K562 (cell line): Measurements from ENCODE around the gene CBLL1. TPM values are rescaled to one million over a fixed set of nuclear protein-coding genes. Genes with fewer than 3 reads are reported as not detected.
A peak's percentile ranks its signal among the peaks of the same experiment; 100 is the strongest.

Experiments used
- ATF7 ChIP-seq: fragments of 450-650 bp; IDR thresholded peaks from 2 replicates; pipeline ENCODE4 v1.7.1; 2014; ENCODE audit warnings: mild to moderate bottlenecking, moderate library complexity
- BDP1 ChIP-seq: IDR thresholded peaks from 3 replicates; pipeline ENCODE4 v1.6.1; 2011; ENCODE audit not compliant: insufficient read length, insufficient read depth
- ESRRA ChIP-seq: fragments of 450-650 bp; IDR thresholded peaks from 2 replicates; pipeline ENCODE4 v1.6.1; 2014; ENCODE audit warnings: low read depth, mild to moderate bottlenecking, moderate library complexity, borderline replicate concordance
- FOSL1 ChIP-seq: fragments of 200-800 bp; sonication (Bioruptor generic); conservative IDR thresholded peaks from 2 replicates; pipeline ENCODE4 v1.6.1; 2016; ENCODE audit warnings: missing genetic modification characterization, missing compliant biosample characterization
- IRF1 ChIP-seq: sonication (generic); formaldehyde crosslinking; IDR thresholded peaks from 2 replicates; pipeline ENCODE4 v1.8.0; 2022; ENCODE audit warnings: missing genetic modification reagents, mild to moderate bottlenecking, borderline replicate concordance
- KAT7 ChIP-seq: sonication (generic); formaldehyde crosslinking; IDR thresholded peaks from 2 replicates; pipeline ENCODE4 v1.8.0; 2022; ENCODE audit warnings: missing genetic modification reagents, mild to moderate bottlenecking, borderline replicate concordance
- KHSRP ChIP-seq: fragments of 450-650 bp; IDR thresholded peaks from 2 replicates; pipeline ENCODE4 v1.6.1; 2017
- MAX ChIP-seq: sonication (generic); formaldehyde crosslinking; IDR thresholded peaks from 2 replicates; pipeline ENCODE4 v1.9.0; 2022; ENCODE audit warnings: mild to moderate bottlenecking, missing genetic modification reagents
- MTA1 ChIP-seq: fragments of 450-650 bp; IDR thresholded peaks from 2 replicates; pipeline ENCODE4 v1.6.1; 2017; ENCODE audit warnings: borderline replicate concordance
- NFE2L1 ChIP-seq: fragments of 450-650 bp; IDR thresholded peaks from 2 replicates; pipeline ENCODE4 v1.6.1; 2016; ENCODE audit warnings: missing genetic modification characterization, low read depth, mild to moderate bottlenecking, missing compliant biosample characterization, moderate library complexity, borderline replicate concordance
- NR2F6 ChIP-seq: fragments of 450-650 bp; formaldehyde crosslinking; IDR thresholded peaks from 2 replicates; pipeline ENCODE4 v1.4.0; 2020; ENCODE audit warnings: mild to moderate bottlenecking
- NUFIP1 ChIP-seq: fragments of 450-650 bp; IDR thresholded peaks from 2 replicates; pipeline ENCODE4 v1.6.1; 2018; ENCODE audit not compliant: partially characterized antibody
- OTX1 ChIP-seq: fragments of 450-650 bp; formaldehyde crosslinking; IDR thresholded peaks from 2 replicates; pipeline ENCODE4 v1.4.0; 2022; ENCODE audit warnings: mild to moderate bottlenecking
- PHB ChIP-seq: fragments of 250-450 bp; sonication (Bioruptor Pico); IDR thresholded peaks from 2 replicates; pipeline ENCODE4 v1.5.0; 2021
- PTBP1 ChIP-seq: fragments of 200-400 bp; formaldehyde crosslinking; IDR thresholded peaks from 2 replicates; pipeline ENCODE4 v1.6.1; 2017; ENCODE audit warnings: low read depth, low read length
- RBM17 ChIP-seq: fragments of 200-400 bp; formaldehyde crosslinking; IDR thresholded peaks from 2 replicates; pipeline ENCODE4 v1.6.1; 2017; ENCODE audit warnings: low read depth, mild to moderate bottlenecking, low read length, borderline replicate concordance
- SMAD4 ChIP-seq: fragments of 250-450 bp; sonication (Bioruptor Pico); conservative IDR thresholded peaks from 2 replicates; pipeline ENCODE4 v1.8.0; 2021; ENCODE audit warnings: inconsistent platforms, mild to moderate bottlenecking, moderate library complexity
- SOX6 ChIP-seq: fragments of 450-650 bp; IDR thresholded peaks from 2 replicates; pipeline ENCODE4 v1.6.1; 2014; ENCODE audit warnings: mild to moderate bottlenecking
- SP2 ChIP-seq: IDR thresholded peaks from 2 replicates; pipeline ENCODE4 v1.6.1; 2011; ENCODE audit warnings: mild to moderate bottlenecking, low read depth, low read length, moderate library complexity; ENCODE audit not compliant: poor library complexity, severe bottlenecking; ENCODE audit errors: extremely low read depth
- SRF ChIP-seq, 2 experiments: fragments of 250-450, 450-650 bp in 1 of 2; sonication (Bioruptor Pico) in 1 of 2; sonication (generic) in 1 of 2; formaldehyde crosslinking; IDR thresholded peaks; 2 replicates each; pipeline versions ENCODE4 v1.5.0 to v1.5.1; 2020 to 2022; ENCODE audit warnings: mild to moderate bottlenecking in 1 of 2, missing genetic modification reagents in 1 of 2
- STAT6 ChIP-seq: sonication (generic); formaldehyde crosslinking; IDR thresholded peaks from 2 replicates; pipeline ENCODE4 v1.8.1; 2023; ENCODE audit warnings: mild to moderate bottlenecking, missing genetic modification reagents
- TAF1 ChIP-seq: IDR thresholded peaks from 2 replicates; pipeline ENCODE4 v1.6.1; 2011; ENCODE audit warnings: mild to moderate bottlenecking, low read length, moderate library complexity; ENCODE audit not compliant: insufficient read depth, control insufficient read depth, severe bottlenecking; ENCODE audit errors: extremely low read depth
- TGIF2 ChIP-seq: sonication (generic); formaldehyde crosslinking; IDR thresholded peaks from 2 replicates; pipeline ENCODE4 v1.8.1; 2022; ENCODE audit warnings: mild to moderate bottlenecking, missing genetic modification reagents, moderate library complexity
- TRIM24 ChIP-seq, 2 experiments: fragments of 450-650 bp; IDR thresholded peaks; 2 replicates each; pipeline ENCODE4 v1.6.1; 2016
- ZNF408 ChIP-seq: fragments of 250-450 bp; sonication (Bioruptor Pico); IDR thresholded peaks from 2 replicates; pipeline ENCODE4 v1.4.0; 2020; ENCODE audit warnings: low read depth, mild to moderate bottlenecking, moderate library complexity
- ZSCAN29 ChIP-seq: fragments of 450-650 bp; IDR thresholded peaks from 2 replicates; pipeline ENCODE4 v1.6.1; 2017
- ZSCAN32 ChIP-seq: fragments of 450-650 bp; formaldehyde crosslinking; IDR thresholded peaks from 2 replicates; pipeline ENCODE4 v1.4.0; 2020; ENCODE audit warnings: mild to moderate bottlenecking, moderate library complexity
- polyA plus RNA-seq, 8 experiments: library from polyadenylated mRNA; depleted of rRNA in 4 of 8; stranded (reverse) in 5 of 8; unstranded in 3 of 8; fragments of >200 nt; fragmentation: Nextera tagmentation in 2 of 8; fragmentation: Illumina TruSeq in 1 of 8; extraction: Ambion mirVana in 2 of 8; extraction: Trizol in 1 of 8; gene quantifications; 2 replicates each; pipeline versions ENCODE4 v1.2.1 to v1.2.3, GENCODE V29; 2011 to 2014; ENCODE audit warnings: inconsistent platforms in 1 of 8, missing spikeins in 1 of 8
- total RNA-seq, 7 experiments: library from RNA; depleted of rRNA in 6 of 7; stranded (reverse); fragments of >200 nt in 6 of 7; fragmentation: Illumina TruSeq in 2 of 7; extraction: Trizol in 2 of 7; gene quantifications; 2 replicates each; pipeline versions ENCODE4 v1.2.1 to v1.2.3, GENCODE V29; 2011 to 2021; ENCODE audit warnings: low replicate concordance in 1 of 7

Gene CBLL1
- total and polyA plus RNA-seq, 9 of the 15 experiments (the other 6 are each of a cell fraction or from before 2014, with no cell fraction given) = 14.7 to 67.9 (median 35.4) TPM

GRCh38 chr7:107743567-107744344 lies at the start of gene CBLL1 (continued):
- 0 out of 2 replicates have a peak, but pooled peaks have one; percentile 61 for TF ChIP-seq TGIF2 (CRISPR knock-in tag)
- TF ChIP-seq SMAD4 (CRISPR knock-in tag) = peak; percentile 88
- TF ChIP-seq FOSL1 = peak; percentile 68
- no peak for TF ChIP-seq ZSCAN29
- TF ChIP-seq NR2F6 (CRISPR knock-in tag) = no peak
- TF ChIP-seq ZNF408 (CRISPR knock-in tag) = no peak
- 0 out of 2 replicates have a peak, but pooled peaks have one; percentile 9 for TF ChIP-seq PTBP1
- no peak for TF ChIP-seq RBM17
- no peak for TF ChIP-seq NFE2L1
- no peak for TF ChIP-seq BDP1
- TF ChIP-seq KAT7 = peak; percentile 87
- TF ChIP-seq NUFIP1 = peak; percentile 27
- TF ChIP-seq SOX6 = peak; percentile 74
- TF ChIP-seq TAF1 = peak; percentile 87
- TF ChIP-seq OTX1 = peak; percentile 57
- TF ChIP-seq TRIM24 (IDR thresholded peaks at IDR 0.05) = peak in 1 of 2 experiments; percentile 20; a peak in 1 of 4 replicates
- TF ChIP-seq STAT6 (CRISPR knock-in tag) = no peak; the same call in 1 of the 2 replicates
- TF ChIP-seq IRF1 (CRISPR knock-in tag) = no peak
- TF ChIP-seq SRF (CRISPR knock-in tag; IDR thresholded peaks at IDR 0.05) = peak in 1 of 2 experiments; percentile 94; a peak in 2 of 4 replicates
- TF ChIP-seq SP2 = peak; percentile 10
- no peak for TF ChIP-seq KHSRP
- TF ChIP-seq ESRRA = peak; percentile 77
- no peak for TF ChIP-seq ZSCAN32 (CRISPR knock-in tag)
- TF ChIP-seq PHB = no peak
- peak; percentile 94 for TF ChIP-seq MTA1
- peak; percentile 89 for TF ChIP-seq ATF7
- peak; percentile 63 for TF ChIP-seq MAX (CRISPR knock-in tag)
